ENCODE measurements around the gene SLIRP.
A peak's percentile ranks its signal among the peaks of the same experiment; 100 is the strongest.

Gene SLIRP

GRCh38 chr14:77760381-77761204 is 52.7 kb downstream of the SLIRP start, which contains the start of gene SNW1:
Gene SNW1, minus strand, starts transcription at chr14:77761156. Its CDS starts 29 bp downstream, at chr14:77761127.
- no peak for TF ChIP-seq CTCF (IDR thresholded peaks at IDR 0.05; ENCODE audit: borderline replicate concordance, control extremely low read depth, extremely low read depth, insufficient read depth, missing control alignments)
- in situ Hi-C loops (cut with MboI; ENCODE audit: low sequenced_read_pairs, unreplicated experiment): no loop called here
- peak; percentile 94 for DNase-seq (ENCODE audit: low spot score)

- in situ Hi-C loops (cut with MboI; ENCODE audit: low sequenced_read_pairs, unreplicated experiment): no loop called here
- DNase-seq (ENCODE audit: low spot score): peak; percentile 42
- TF ChIP-seq CTCF (IDR thresholded peaks at IDR 0.05; ENCODE audit: borderline replicate concordance, control extremely low read depth, extremely low read depth, insufficient read depth, missing control alignments): peak; percentile 48
Observed at GRCh38 chr14:77761205-77761931, 53.5 kb downstream of the SLIRP start.

- TF ChIP-seq CTCF (IDR thresholded peaks at IDR 0.05; ENCODE audit: borderline replicate concordance, control extremely low read depth, extremely low read depth, insufficient read depth, missing control alignments): no peak
- no peak for DNase-seq (ENCODE audit: low spot score)
- in situ Hi-C loops (cut with MboI; ENCODE audit: low sequenced_read_pairs, unreplicated experiment): no loop called here
Observed at GRCh38 chr14:77763316-77763715, 55.4 kb downstream of the SLIRP start.

- no peak for TF ChIP-seq CTCF (IDR thresholded peaks at IDR 0.05; ENCODE audit: borderline replicate concordance, control extremely low read depth, extremely low read depth, insufficient read depth, missing control alignments)
- in situ Hi-C loops (cut with MboI; ENCODE audit: low sequenced_read_pairs, unreplicated experiment): no loop called here
- no peak for DNase-seq (ENCODE audit: low spot score)
Observed at GRCh38 chr14:77763978-77764377, 56.1 kb downstream of the SLIRP start.
